ENCODE results near the gene NLN. TPM values are rescaled to one million over a fixed set of nuclear protein-coding genes. Genes with fewer than 3 reads are reported as not detected.
"Not testable (repeated sequence)": the region's sequence is repeated elsewhere in the genome, so short reads cannot be mapped to it uniquely, and the experiment has no call there.

Gene NLN
- total RNA-seq, 3 donors from 2014 or later = 29.7 to 40.9 (median 38.8) TPM

DNA sequence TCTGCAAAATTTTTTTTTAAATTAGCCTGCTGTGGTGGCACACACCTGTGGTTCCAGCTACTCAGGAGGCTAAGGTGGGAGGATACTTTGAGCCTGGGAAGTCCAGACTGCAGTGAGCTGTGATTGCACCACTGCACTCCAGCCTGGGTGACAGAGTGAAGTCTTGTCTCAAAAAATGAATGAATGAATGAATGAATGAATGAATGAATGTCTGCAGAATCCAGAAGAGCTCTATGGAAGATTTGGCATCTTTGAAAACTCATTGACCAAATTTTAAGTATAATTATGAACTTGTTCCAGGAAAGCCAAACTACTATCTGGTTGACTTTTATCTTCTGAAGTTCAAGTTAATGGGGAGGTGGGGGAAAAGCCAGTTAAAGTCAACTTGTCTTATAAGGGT, 110.1 kb downstream of the NLN start:
- no peak overlapping the region for H3K4me3 Mint-ChIP-seq
- ATAC-seq = no peak
- H3K27me3 Mint-ChIP-seq (ENCODE audit: low read depth) = no peaks in the 10 kb centered on the region
- H3K4me1 Mint-ChIP-seq (ENCODE audit: low read depth) = peaks cover 2% of the 10 kb centered on the region
- H3K36me3 Mint-ChIP-seq (ENCODE audit: insufficient read depth) = no peaks in the 10 kb centered on the region
- no peak for DNase-seq
- no peaks in the 10 kb centered on the region for H3K9me3 Mint-ChIP-seq

GRCh38 chr5:65832603-65833228, 110.7 kb downstream of the NLN start:
- no peaks in the 10 kb centered on the region for H3K27me3 Mint-ChIP-seq (ENCODE audit: low read depth)

GRCh38 chr5:65833780-65834179, 111.8 kb downstream of the NLN start:
- Mint-ChIP-seq H3K4me3 (no peak overlapping the region), H3K36me3 (ENCODE audit: insufficient read depth) (no peaks in the 10 kb centered on the region), H3K9me3 (no peaks in the 10 kb centered on the region), H3K4me1 (ENCODE audit: low read depth) (peaks cover 2% of the 10 kb centered on the region), H3K27me3 (ENCODE audit: low read depth) (no peaks in the 10 kb centered on the region)
- ATAC-seq (no peak), DNase-seq (no peak)

More at GRCh38 chr5:65832603-65833228, 110.7 kb downstream of the NLN start:
- H3K36me3 Mint-ChIP-seq (ENCODE audit: insufficient read depth) = no peaks in the 10 kb centered on the region
- no peak for ATAC-seq
- H3K9me3 Mint-ChIP-seq = no peaks in the 10 kb centered on the region
- no peak for DNase-seq
- H3K4me1 Mint-ChIP-seq (ENCODE audit: low read depth) = peaks cover 2% of the 10 kb centered on the region
- H3K4me3 Mint-ChIP-seq = no peak overlapping the region

DNA sequence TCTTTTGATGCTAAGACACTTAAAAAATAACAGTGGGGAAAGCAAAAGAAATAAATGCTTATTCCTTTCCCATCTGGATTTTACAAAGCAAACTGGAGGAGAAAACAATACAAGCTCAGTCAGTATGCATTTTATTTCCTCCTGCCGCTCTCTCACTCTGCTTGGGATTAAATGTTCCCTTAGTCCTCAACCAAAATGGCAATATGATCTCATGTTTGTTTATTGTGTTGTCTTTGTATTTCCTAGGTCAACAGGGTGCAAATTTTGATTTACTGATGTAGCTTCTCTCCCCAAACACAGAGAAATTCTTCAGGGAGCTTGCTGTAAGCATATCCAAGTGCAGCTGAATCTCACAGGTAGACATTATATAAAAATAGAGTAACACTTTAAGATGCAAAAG, 112.3 kb downstream of the NLN start:
- DNase-seq (no peak), ATAC-seq (no peak)
- Mint-ChIP-seq H3K27me3 (ENCODE audit: low read depth) (no peaks in the 10 kb centered on the region), H3K4me3 (no peak overlapping the region), H3K9me3 (no peaks in the 10 kb centered on the region), H3K36me3 (ENCODE audit: insufficient read depth) (no peaks in the 10 kb centered on the region), H3K4me1 (ENCODE audit: low read depth) (peaks cover 2% of the 10 kb centered on the region)

DNA sequence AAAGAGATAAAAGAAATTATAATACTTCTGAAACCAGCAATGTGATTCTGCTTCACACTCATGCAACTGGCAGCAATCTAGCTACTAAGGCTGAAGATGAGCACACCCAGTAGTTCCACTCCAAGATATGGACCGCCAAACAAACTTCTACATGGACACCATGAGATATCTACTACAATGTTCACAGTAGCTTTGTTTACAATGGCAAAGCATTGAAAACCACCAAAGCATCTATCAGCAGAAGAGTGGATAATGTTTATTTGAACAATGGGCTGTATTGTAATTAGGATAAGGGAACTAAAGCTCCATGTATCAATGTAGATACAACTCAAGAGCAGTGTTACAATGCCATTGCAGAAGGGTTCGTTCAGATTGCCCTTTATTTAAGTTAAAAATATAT, 113.2 kb downstream of the NLN start:
- Mint-ChIP-seq H3K27me3 (ENCODE audit: low read depth) (no peaks in the 10 kb centered on the region), H3K4me1 (ENCODE audit: low read depth) (peaks cover 2% of the 10 kb centered on the region), H3K9me3 (no peaks in the 10 kb centered on the region), H3K36me3 (ENCODE audit: insufficient read depth) (no peaks in the 10 kb centered on the region), H3K4me3 (no peak overlapping the region)
- DNase-seq (no peak), ATAC-seq (no peak)

DNA sequence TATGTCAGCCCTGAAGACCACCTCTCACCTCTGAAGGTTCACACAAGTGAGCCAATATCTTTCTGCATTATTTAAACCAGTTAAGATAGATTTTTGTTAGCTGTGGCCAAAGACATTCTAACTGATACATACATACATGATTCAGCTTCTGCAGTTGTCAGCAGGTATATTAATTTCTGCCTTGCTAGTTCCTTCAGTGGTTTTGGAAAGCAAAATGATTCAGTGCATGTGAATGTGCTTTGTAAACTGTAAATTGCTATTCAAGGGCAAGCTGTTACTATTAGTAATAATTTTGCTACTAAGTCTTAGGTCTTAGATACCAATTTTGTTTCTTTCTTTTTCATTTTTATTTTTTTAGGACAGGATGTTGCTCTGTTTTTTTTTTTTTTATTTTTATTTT, 115.1 kb downstream of the NLN start:
- no peaks in the 10 kb centered on the region for H3K4me1 Mint-ChIP-seq (ENCODE audit: low read depth)
- no peaks in the 10 kb centered on the region for H3K27me3 Mint-ChIP-seq (ENCODE audit: low read depth)
- no peak overlapping the region for H3K4me3 Mint-ChIP-seq
- no peak for ATAC-seq
- no peak for DNase-seq
- H3K9me3 Mint-ChIP-seq = no peaks in the 10 kb centered on the region
- H3K36me3 Mint-ChIP-seq (ENCODE audit: insufficient read depth) = no peaks in the 10 kb centered on the region

DNA sequence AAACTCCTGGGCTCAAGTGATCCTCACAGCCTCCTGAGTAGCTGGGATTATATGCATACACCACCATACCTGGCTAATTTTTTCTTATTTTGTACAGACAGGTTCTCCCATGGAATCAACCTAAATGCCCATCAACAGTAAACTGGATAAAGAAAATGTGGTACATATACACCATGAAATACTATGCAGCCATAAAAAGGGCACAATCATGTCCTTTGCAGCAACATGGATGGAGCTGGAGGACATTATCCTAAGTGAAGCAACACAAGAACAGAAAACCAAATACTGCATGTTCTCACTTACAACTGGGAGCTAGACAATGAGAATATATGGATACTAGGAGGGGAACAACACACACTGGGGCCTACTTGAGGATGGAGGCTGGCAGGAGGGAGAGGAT, 117.2 kb downstream of the NLN start:
- not testable (repeated sequence) for H3K9me3 Mint-ChIP-seq; DNase-seq; H3K4me3 Mint-ChIP-seq; H3K36me3 Mint-ChIP-seq (ENCODE audit: insufficient read depth); H3K4me1 Mint-ChIP-seq (ENCODE audit: low read depth); ATAC-seq; H3K27me3 Mint-ChIP-seq (ENCODE audit: low read depth)

DNA sequence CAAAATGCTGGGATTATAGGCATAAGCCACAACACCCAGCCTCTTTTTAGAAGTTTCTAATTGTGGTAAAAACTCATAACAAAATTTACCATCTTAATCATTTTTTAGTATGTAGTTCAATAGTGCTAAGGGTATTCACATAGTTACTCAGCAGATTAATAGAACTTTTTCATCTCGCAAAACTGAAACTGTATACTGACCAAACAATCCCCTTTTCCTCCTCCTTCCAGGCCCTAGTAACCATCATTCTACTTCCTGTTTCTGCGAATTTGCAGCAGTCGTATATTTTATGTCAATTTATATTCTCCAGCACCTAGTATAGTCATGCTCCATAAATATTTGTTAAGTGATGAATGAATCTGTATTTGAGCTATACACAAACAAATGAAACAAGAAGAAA, 118.1 kb downstream of the NLN start:
- H3K36me3 Mint-ChIP-seq (ENCODE audit: insufficient read depth) = no peaks in the 10 kb centered on the region
- DNase-seq (no peak), ATAC-seq (no peak)
- no peaks in the 10 kb centered on the region for H3K4me1 Mint-ChIP-seq (ENCODE audit: low read depth)
- H3K27me3 Mint-ChIP-seq (ENCODE audit: low read depth) = no peaks in the 10 kb centered on the region
- no peaks in the 10 kb centered on the region for H3K9me3 Mint-ChIP-seq
- no peak overlapping the region for H3K4me3 Mint-ChIP-seq

DNA sequence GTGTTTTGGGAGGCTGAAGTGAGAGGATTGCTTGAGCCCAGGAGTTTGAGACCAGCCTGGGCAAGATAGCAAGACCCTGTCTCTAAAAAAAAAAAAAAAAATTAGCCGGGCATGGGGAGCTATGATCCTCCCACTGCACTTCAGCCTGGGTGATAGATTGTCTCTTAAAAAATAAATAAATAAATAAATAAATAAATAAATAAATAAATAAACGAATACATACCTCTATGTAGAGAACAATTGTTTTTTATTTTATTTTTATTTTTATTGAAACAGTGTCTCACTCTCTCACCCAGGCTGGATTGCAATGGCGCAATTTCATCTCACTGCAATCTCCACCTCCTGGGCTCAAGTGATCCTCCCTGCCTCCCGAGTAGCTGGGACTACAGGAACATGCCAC, 122.8 kb downstream of the NLN start:
- not testable (repeated sequence) for H3K9me3 Mint-ChIP-seq; H3K4me3 Mint-ChIP-seq; DNase-seq; H3K4me1 Mint-ChIP-seq (ENCODE audit: low read depth); H3K27me3 Mint-ChIP-seq (ENCODE audit: low read depth); ATAC-seq; H3K36me3 Mint-ChIP-seq (ENCODE audit: insufficient read depth)

DNA sequence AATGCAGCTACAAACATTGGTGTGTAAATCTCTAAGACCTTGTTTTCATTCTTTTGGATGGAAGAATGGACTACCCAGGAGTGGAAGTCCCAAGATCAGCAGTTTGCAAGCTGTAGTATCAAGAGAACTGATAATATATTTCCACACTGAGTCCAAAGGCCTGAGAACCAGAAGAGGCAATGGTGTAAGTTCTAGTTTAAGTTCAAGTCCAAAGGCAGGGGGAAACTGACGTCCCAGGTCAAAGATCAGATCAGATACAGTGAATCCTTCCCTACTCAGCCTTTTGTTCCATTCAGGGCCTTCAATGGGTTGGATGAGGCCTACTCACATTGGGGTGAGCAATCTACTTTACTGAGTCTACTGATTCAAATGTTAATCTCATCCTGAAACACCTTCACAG, 124.1 kb downstream of the NLN start:
- H3K4me1 Mint-ChIP-seq (ENCODE audit: low read depth) = no peaks in the 10 kb centered on the region
- no peak overlapping the region for H3K4me3 Mint-ChIP-seq
- H3K9me3 Mint-ChIP-seq = no peaks in the 10 kb centered on the region
- no peaks in the 10 kb centered on the region for H3K36me3 Mint-ChIP-seq (ENCODE audit: insufficient read depth)
- DNase-seq (no peak), ATAC-seq (no peak)
- no peaks in the 10 kb centered on the region for H3K27me3 Mint-ChIP-seq (ENCODE audit: low read depth)

DNA sequence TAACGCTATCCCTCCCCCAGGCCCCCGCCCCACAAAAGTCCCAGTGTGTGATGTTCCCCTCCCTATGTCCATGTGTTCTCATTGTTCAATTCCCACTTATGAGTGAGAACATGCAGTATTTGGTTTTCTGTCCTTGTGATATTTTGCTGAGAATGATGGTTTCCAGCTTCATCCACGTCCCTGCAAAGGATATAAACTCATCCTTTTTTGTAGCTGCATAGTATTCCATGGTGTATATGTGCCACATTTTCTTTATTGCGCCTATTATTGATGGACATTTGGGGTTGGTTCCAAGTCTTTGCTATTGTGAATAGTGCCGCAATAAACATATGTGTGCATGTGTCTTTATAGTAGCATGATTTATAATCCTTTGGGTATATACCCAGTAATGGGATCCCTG, 125.0 kb downstream of the NLN start:
- not testable (repeated sequence) for H3K36me3 Mint-ChIP-seq (ENCODE audit: insufficient read depth); H3K27me3 Mint-ChIP-seq (ENCODE audit: low read depth); H3K9me3 Mint-ChIP-seq; H3K4me3 Mint-ChIP-seq; DNase-seq; ATAC-seq; H3K4me1 Mint-ChIP-seq (ENCODE audit: low read depth)

GRCh38 chr5:65849918-65850317, 127.9 kb downstream of the NLN start:
- H3K27me3 Mint-ChIP-seq (ENCODE audit: low read depth); ATAC-seq; H3K4me1 Mint-ChIP-seq (ENCODE audit: low read depth); DNase-seq; H3K36me3 Mint-ChIP-seq (ENCODE audit: insufficient read depth); H3K9me3 Mint-ChIP-seq; H3K4me3 Mint-ChIP-seq: not testable (repeated sequence)

- Mint-ChIP-seq H3K4me1 (ENCODE audit: low read depth) (no peaks in the 10 kb centered on the region), H3K4me3 (no peak overlapping the region), H3K27me3 (ENCODE audit: low read depth) (no peaks in the 10 kb centered on the region), H3K9me3 (peaks cover 5% of the 10 kb centered on the region), H3K36me3 (ENCODE audit: insufficient read depth) (no peaks in the 10 kb centered on the region)
- DNase-seq (no peak), ATAC-seq (no peak)
Measured at GRCh38 chr5:65854925-65855324, 132.9 kb downstream of the NLN start.

DNA sequence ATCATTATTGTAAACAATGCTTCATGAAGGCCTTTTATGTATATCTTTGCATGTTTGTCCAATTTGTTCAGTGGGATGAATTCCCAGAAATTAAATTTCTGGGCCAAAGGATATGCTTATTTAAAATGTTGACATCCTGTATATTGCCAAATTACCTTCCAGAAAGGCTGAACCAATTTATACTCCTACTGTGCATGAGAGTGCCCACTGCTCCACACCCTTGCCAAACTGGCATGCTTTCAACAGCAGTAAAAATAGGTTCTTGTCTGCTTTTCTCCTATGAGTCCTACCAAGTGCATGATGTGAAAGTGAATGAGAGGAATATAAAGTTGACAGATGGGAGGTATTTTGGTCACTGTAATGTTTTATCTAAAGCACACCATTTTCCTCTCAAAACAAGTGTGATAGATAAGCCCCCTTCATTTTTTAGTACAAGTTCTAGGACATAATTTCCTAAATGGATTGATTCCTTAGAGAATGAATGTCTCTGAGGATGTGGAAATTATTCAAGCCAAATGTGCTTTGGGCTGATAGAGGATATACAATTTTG, 133.8 kb downstream of the NLN start:
- Mint-ChIP-seq H3K36me3 (ENCODE audit: insufficient read depth) (no peaks in the 10 kb centered on the region), H3K4me3 (no peak overlapping the region), H3K9me3 (peaks cover 5% of the 10 kb centered on the region), H3K4me1 (ENCODE audit: low read depth) (no peaks in the 10 kb centered on the region), H3K27me3 (ENCODE audit: low read depth) (no peaks in the 10 kb centered on the region)
- ATAC-seq (no peak), DNase-seq (no peak)

GRCh38 chr5:65856520-65856919, 134.5 kb downstream of the NLN start:
- DNase-seq = no peak
- H3K4me3 Mint-ChIP-seq = no peak overlapping the region

More at GRCh38 chr5:65856520-65856919, 134.5 kb downstream of the NLN start:
- Mint-ChIP-seq H3K9me3 (peaks cover 2% of the 10 kb centered on the region), H3K36me3 (ENCODE audit: insufficient read depth) (no peaks in the 10 kb centered on the region), H3K4me1 (ENCODE audit: low read depth) (no peaks in the 10 kb centered on the region), H3K27me3 (ENCODE audit: low read depth) (no peaks in the 10 kb centered on the region)
- ATAC-seq = no peak
